ENCODE results near the gene ZSCAN21.

GRCh38 chr7:100016215-100016901, 33.2 kb upstream of the ZSCAN21 start:
- TF ChIP-seq CTCF (conservative IDR thresholded peaks at IDR 0.05; ENCODE audit: low read length): 0 out of 2 replicates have a peak, but pooled peaks have one; percentile 15
- no peak for TF ChIP-seq EZH2phosphoT487 (IDR thresholded peaks at IDR 0.05; ENCODE audit: borderline replicate concordance, low read depth, low read length)
